Measurements from ENCODE around the gene SDHD.
A peak's percentile ranks its signal among the peaks of the same experiment; 100 is the strongest.
"Not testable (repeated sequence)": the region's sequence is repeated elsewhere in the genome, so short reads cannot be mapped to it uniquely, and the experiment has no call there.

The SDHD gene

DNA sequence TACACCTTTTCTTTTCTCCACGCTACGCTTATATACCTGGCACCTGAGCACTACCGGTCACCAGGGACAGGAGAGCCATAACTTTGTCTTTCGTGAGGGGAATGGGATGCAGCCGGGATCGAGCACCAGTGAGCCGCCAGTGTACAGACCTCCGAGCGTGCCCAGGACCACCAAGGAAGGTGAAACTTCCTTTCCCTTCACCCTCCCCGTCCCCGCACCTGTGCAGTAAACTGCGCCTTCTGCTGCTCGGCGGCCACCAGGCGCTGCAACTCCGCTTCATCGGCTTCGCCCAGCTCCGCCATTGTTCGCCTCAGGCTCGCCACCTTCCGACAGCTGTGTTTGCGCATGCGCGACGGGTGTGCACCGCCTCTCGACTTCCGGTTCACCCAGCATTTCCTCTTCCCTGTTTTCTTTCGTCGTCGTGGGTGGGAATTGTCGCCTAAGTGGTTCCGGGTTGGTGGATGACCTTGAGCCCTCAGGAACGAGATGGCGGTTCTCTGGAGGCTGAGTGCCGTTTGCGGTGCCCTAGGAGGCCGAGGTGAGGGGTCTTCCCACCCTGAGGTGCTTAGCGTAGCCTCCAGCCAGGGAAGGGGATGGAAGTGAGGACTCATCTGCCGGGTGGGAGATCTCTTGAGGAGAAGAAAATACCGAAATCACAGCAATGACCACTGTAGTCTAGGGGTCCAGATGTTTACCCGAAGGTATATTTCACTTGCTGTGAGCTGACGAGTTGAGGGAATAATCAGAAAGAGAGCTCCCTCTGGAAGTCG lies at the start of gene SDHD, which contains the start of gene TIMM8B:
SDHD (plus strand) TSS at position 452 of the 770 bp plus-strand sequence; CDS start at position 487, 35 bp downstream.
TIMM8B (minus strand) TSS at position 335 of the 770 bp plus-strand sequence; CDS start at position 302, 33 bp downstream.
- peak; percentile 65 for DNase-seq

GRCh38 chr11:112037527-112037926 lies 49.1 kb upstream of the SDHD start:
- no peak for DNase-seq

GRCh38 chr11:112042161-112042960 lies 44.3 kb upstream of the SDHD start:
- no peak for DNase-seq

DNA sequence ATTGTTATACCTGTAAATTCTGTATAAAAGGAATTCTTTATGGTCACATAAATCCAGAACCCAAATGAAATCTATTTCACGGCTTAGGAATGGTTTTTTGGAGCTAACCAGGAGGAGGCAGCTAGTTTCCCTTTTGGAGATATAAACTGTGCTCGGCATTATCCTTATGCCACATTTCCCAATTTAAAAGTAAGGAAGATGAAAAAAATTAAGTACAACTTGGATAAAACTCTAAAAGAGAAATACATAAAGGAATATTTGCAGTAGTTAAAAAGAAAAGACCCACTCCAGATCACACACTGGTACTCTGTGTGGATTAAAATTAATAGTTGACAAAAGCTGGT lies 43.7 kb upstream of the SDHD start:
- DNase-seq, result no peak

- no peak for DNase-seq
These were observed 41.7 kb upstream of the SDHD start for GRCh38 chr11:112044961-112045360.

DNA sequence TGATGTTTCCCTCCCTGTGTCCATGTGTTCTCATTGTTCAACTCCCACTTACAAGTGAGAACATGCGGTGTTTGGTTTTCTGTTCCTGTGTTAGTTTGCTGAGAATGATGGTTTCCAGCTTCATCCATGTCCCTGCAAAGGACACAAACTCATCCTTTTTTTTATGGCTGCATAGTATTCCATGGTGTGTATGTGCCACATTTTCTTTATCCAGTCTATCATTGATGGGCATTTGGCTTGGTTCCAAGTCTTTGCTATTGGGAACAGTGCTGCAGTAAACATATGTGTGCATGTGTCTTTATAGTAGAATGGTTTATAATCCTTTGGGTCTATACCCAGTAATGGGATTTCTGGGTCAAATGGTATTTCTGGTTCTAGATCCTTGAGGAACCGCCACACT lies 40.0 kb upstream of the SDHD start:
- not testable (repeated sequence) for DNase-seq

GRCh38 chr11:112048256-112048655 lies 38.4 kb upstream of the SDHD start:
- not testable (repeated sequence) for DNase-seq

DNA sequence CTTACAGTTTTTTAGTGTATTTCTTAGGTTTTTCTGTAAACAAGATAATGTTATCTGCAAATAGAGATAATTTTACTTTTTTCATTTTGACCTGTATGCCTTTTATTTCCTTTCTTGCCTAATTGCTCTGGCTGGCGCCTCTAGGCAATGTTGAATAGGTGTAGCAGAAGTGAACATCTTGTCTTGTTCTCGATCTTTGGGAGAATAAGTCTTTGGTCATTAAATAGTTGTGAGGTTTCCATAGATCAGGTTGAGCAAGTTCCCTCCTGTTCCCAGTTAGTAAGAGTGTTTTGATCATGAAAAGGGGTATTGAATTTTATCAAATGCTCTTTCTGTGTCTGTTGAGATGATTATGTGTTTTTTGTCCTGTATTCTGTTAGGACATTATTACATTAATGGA lies 36.9 kb upstream of the SDHD start:
- no peak for DNase-seq

DNA sequence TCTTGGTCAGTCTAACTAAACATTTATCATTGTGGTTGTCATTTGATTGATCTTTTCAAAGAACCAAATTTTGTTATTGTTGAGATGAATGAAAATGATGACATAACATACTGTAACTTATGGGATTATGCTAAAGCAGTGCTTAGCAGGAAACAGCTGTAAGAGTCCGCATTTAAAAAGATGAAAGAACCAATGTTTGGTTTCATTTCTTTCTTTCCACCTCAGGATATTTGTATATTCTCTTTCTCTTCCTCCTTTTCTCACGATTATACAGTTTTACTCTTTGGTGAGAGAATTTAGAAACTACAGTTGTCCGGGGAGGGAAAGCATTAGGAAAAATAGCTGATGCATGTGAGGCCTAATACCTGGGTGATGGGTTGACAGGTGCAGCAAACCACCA lies 36.0 kb upstream of the SDHD start:
- no peak for DNase-seq

DNA sequence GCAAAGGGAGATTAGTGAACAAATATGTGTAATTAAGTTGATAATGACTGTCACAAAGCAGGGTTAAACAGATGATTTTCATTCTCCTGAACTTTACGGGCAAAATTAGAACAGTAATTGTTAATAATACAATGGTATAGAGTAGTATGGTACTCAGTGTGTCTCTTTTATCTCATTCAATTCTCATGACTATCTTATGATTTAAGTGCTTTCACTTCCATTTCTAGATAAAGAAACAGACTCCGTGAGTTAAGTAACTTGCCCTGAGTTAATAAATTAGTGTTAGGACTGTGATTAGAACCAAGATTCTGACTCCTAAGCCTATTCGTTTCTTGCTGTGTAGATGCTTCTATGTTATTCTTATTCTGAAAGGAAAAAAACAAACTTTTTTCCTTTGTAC lies 34.9 kb upstream of the SDHD start:
- DNase-seq, result no peak

GRCh38 chr11:112057170-112057569 lies 29.5 kb upstream of the SDHD start:
- DNase-seq, result no peak

- DNase-seq, result no peak
These were observed 28.6 kb upstream of the SDHD start for GRCh38 chr11:112058103-112058502.

DNA sequence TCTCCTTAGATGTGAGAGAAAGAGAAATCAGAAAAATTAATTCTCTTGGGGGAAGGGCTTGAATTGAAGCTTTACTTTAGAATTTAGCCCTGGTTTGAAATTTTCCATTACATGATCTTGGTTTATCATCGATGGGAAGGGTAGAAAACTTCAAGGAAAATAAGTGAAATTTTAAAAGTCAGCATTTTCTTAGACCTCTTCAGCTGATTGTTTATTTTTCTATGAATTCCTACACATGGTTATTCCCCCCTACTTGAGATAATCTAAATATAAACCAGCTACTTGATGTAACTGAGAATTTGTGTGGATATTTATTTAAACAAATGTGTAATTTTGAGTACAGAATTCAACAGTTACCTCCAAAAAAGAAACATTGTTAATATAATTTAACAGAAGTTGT lies 23.8 kb upstream of the SDHD start:
- no peak for DNase-seq

DNA sequence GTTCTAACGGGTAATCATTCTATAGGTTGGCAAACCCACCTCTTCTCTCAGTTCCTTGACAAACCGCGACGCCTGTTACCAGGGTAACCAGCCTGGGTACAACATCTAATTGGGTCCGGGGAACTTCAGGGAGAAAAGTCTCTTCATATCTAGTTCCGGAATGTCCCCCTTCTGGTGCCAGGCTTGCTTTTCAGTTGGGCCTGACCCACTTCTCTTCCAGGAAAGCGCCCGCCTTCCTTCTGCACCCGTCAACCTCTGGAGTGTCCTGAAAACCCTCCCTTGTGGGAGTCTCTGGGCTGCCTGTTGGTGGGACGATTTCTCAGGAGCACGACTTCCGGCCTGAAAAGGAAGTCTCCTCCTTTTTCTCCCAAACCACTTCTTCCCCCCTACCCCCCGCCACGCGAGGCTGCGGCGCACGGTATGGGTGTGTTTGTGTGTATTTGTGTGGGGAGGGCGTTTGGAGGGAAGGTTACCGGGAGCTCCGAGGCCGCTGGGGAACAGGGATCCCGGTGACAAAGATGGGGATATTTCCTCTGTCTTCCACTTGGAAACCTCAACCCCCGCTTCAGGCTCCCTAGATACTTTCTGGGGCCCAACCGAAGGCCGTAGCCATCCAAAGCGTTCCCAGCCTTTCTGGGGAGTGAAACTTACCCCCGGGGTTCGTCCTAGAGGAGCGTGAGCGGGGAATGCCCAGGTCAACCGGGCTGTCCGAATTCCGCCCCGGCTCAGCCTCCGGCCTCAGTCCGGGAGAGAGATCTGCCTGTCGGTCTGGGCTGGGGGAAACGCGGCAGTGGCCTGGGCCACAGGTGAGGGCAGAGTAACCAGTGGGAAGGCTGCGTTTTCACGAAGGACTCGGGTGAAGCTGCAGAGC lies 12.5 kb upstream of the SDHD start, which contains the start of the genes NKAPD1 and PIH1D2:
NKAPD1 (plus strand) TSS at position 359 of the 871 bp plus-strand sequence. CDS start 1,276 bp downstream, outside the sequence.
PIH1D2 (minus strand) TSS at position 77 of the 871 bp plus-strand sequence. CDS start 843 bp downstream, outside the sequence.
- peak; percentile 56 for DNase-seq

- no peak for DNase-seq
These were observed 3.9 kb upstream of the SDHD start for GRCh38 chr11:112082729-112083128.

DNA sequence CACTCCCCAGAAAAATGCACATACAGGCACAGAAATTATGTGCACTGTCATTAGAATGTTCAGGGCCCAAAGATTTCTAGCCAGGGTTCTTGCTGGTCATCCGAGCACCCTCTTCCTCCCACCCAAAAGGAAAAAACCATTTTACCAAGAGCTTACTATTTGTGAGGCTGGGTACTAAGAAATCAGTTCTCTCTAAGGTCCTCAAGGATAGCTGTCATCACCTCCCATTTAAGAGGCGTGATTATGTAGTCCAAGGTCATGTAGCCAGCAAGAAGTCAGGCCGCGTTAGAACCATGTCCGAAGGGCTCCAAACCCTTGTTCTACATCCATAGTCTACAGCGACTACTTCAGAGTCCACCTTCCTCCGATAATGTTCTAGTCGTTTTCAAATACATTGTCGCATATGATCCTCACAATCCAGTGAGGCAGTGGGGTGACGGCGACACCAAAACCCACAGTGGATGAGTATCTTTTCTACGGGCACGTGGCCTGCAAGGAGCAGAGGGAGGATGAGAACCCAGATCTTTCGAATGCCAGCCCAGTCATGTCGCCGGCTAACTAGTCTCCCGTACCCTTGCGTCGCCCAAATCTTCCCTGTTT lies 751 bp upstream of the SDHD start:
- no peak for DNase-seq

- DNase-seq, result no peak
These were observed 539 bp downstream of the SDHD start for GRCh38 chr11:112087212-112087611.

GRCh38 chr11:112095302-112095701 lies 8.6 kb downstream of the SDHD start:
- not testable (repeated sequence) for DNase-seq

DNA sequence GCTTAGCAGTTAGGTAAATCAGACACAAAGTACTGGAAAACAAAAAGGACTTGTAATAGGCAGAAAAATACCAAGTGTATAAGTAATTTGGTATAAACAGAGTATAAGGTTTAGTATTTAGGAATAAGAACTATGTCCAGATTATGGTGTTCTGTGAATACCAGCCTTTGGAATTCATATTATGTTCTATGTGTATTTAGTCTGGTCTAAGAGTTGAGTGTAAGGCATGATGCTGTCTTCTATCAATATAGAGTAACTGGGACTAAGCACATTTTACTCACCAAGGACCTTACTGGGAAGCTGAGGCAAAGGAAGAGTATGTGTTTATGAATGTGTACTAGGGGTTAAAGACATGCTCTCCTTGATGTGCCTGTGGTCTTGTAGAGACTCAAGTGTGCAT lies 9.5 kb downstream of the SDHD start:
- DNase-seq, result no peak

DNA sequence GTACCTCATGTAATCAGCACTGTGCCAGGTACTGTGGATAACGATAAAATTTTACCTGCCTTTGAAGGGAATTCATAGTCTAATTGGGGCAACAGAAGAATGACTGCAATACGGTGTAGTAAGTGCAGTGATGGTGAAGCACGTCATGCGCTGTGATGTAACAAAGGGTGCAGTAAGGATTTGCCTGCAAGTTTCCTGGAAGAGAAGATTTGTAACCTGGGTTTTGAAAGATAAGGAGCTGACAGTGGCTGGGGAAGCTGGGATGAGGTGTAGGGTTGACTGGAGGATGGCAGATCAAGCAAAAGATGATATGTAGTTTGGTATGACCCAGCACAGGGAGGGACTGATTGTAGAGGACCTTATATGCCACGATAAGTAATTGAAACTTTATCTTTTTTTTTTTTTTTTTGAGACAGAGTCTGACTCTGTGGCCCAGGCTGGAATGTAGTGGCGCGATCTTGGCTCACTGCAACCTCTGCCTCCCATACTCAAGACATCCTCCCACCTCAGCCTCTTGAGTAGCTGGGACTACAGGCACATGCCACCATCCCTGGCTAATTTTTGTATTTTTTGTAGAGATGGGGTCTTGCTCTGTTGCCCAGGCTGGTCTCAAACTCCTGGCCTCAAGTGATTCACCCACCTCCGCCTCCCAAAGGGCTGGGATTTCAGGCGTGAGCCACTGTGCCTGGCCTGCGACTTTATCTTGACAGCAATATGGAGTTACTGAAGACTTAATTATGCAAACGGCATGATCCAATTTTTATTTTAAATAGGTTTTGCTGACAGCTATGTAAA lies 11.3 kb downstream of the SDHD start:
- DNase-seq, result no peak

GRCh38 chr11:112100462-112100861 lies 13.8 kb downstream of the SDHD start:
- DNase-seq, result no peak

DNA sequence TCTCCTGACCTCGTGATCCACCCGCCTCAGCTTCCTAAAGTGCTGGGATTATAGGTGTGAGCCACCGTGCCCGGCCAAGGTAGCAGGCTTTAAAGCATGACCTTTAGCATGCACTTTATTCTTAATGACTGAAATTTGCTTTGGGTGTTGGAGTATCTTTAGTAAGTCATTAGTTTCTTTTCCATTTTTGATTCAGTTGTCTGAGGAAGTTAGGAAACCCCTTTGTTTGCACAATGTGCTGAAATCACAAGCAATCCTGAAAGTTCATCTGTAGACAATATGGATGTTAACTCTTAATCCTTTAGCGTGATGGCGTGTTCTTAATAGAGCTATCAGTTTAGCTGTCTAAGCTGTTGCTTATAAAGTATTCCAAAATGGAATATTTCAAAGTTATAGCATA lies 16.8 kb downstream of the SDHD start:
- DNase-seq, result no peak
